BE2C (cell line): ENCODE measurements around the gene ZFYVE21.

Source experiments
- DNase-seq: peaks from one replicate; pipeline ENCODE4 v3.0.0-alpha.2; 2020
- H3K27me3 ChIP-seq: fragments of 250-450 bp; sonication (Bioruptor Pico); 2 replicates; pipeline ENCODE4 v1.5.1; 2020; ENCODE audit warnings: mild to moderate bottlenecking
- H3K36me3 ChIP-seq: fragments of 250-450 bp; sonication (Bioruptor Pico); 2 replicates; pipeline ENCODE4 v1.5.1; 2020; ENCODE audit warnings: mild to moderate bottlenecking
- H3K4me1 ChIP-seq: fragments of 250-450 bp; sonication (Bioruptor Pico); 2 replicates; pipeline ENCODE4 v1.5.1; 2020
- H3K4me3 ChIP-seq: 2 replicates; pipeline ENCODE4 v1.5.1; 2011; ENCODE audit warnings: low read depth, low read length
- H3K9me3 ChIP-seq: fragments of 250-450 bp; sonication (Bioruptor Pico); 2 replicates; pipeline ENCODE4 v1.5.1; 2020
- TF ChIP-seq, protein P1 (sequence below): IDR thresholded peaks from 2 replicates; pipeline ENCODE4 v1.5.1; 2012; ENCODE audit warnings: mild to moderate bottlenecking, low read depth, low read length

ZFYVE21 gene

DNA sequence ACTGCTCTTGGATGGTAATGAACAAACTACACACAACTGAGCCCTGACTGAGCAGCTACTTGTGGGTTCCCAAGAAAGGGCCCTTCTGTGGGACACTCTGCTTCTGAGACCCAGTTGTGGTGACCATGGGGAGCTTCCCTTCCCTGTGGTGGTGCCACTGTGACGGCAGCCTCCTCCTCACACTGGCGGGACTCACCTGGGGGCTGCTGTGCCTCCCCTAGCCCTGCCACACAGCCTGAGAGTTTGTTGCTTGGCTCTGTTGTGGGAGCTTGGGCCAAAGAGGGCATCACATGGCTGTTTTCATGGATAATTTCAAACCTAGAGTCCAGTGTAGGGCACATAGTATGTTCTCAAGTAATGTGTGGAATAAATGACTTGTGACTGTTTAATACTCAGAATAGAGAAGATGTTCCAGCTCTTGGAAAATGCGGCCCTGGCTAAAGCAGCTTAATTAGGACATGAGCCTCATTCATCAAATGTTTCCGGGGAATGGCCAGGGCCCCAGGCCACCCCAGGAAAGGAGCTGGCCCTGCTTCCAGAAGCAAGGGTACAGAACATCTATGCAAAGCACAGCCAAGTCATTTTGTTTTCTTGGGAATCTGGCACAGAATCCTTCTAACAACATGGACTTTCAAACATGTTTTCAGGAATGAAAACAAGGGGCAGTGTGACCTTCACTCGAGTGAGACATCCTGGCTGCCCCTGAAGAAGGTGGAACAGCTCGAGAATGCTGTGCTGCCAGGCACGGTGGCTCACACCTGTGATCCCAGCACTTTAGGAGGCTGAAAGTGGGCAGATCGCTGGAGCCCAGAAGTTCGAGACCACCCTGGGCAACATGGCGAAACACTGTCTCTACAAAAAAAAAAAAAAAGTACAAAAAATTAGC is 21.2 kb downstream of the ZFYVE21 start:
- Histone ChIP-seq H3K36me3 (peaks cover 99% of the 10 kb centered on the region), H3K27me3 (no peaks in the 10 kb centered on the region), H3K4me3 (no peak overlapping the region), H3K9me3 (no peaks in the 10 kb centered on the region), H3K4me1 (no peaks in the 10 kb centered on the region)
- no peak for DNase-seq
- TF ChIP-seq, protein P1, sequence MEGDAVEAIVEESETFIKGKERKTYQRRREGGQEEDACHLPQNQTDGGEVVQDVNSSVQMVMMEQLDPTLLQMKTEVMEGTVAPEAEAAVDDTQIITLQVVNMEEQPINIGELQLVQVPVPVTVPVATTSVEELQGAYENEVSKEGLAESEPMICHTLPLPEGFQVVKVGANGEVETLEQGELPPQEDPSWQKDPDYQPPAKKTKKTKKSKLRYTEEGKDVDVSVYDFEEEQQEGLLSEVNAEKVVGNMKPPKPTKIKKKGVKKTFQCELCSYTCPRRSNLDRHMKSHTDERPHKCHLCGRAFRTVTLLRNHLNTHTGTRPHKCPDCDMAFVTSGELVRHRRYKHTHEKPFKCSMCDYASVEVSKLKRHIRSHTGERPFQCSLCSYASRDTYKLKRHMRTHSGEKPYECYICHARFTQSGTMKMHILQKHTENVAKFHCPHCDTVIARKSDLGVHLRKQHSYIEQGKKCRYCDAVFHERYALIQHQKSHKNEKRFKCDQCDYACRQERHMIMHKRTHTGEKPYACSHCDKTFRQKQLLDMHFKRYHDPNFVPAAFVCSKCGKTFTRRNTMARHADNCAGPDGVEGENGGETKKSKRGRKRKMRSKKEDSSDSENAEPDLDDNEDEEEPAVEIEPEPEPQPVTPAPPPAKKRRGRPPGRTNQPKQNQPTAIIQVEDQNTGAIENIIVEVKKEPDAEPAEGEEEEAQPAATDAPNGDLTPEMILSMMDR, result no peak

DNA sequence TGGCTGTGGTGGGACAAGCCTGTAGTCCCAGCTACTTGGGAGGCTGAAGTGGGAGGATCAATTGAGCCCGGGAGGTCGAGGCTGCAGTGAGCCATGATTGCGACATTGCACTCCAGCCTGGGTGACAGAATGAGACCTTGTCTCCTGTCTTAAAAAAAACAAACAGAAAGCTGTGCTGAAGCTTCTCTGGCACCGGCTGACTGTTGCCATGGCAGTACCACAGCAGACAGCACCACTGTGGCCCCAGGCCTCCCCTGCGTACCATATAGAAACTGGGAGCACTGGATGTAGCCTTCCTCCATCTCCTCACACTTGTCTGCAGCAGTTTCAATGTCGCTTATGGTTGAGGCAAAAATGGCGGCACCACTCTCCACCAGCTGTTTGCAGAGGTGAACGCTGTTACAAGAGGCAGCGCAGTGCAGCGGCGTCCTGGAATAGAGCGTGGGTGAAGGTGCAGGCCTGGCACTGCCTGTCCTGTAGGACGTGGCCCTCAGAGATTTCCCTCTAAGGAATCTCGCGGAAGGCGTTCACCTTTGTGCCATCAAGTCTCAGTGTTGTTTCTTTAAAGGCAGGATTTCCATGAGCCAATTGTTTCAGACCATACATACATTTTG is 21.9 kb downstream of the ZFYVE21 start:
- H3K9me3 ChIP-seq, result no peaks in the 10 kb centered on the region
- DNase-seq, result no peak
- H3K27me3 ChIP-seq, result no peaks in the 10 kb centered on the region
- peaks cover 99% of the 10 kb centered on the region for H3K36me3 ChIP-seq
- H3K4me1 ChIP-seq, result no peaks in the 10 kb centered on the region
- no peak overlapping the region for H3K4me3 ChIP-seq
- TF ChIP-seq, protein P1, result no peak

DNA sequence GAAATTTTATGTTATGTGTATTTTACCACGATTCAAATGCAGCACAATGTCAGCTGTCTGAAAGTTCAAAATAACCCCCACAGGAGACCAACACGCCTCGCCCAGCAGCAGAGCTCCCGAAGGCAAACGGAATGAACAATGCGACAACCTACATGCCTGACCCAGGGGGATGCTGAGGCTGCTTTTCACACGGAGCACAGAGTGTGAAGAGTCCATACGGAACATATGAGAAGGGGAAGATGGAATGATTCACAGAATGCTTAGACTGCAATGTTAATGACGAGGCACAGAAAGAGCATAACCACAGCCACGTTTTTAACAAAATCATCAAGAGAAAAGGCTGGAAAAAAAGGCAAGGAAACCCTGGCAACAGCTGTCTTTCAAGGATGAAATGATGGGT is 22.6 kb downstream of the ZFYVE21 start:
- DNase-seq, result no peak
- Histone ChIP-seq H3K27me3 (no peaks in the 10 kb centered on the region), H3K4me1 (no peaks in the 10 kb centered on the region), H3K36me3 (peaks cover 97% of the 10 kb centered on the region), H3K9me3 (no peaks in the 10 kb centered on the region), H3K4me3 (no peak overlapping the region)
- TF ChIP-seq, protein P1, result no peak

GRCh38 chr14:103738701-103739451 is 23.3 kb downstream of the ZFYVE21 start:
- Histone ChIP-seq H3K9me3 (no peaks in the 10 kb centered on the region), H3K27me3 (no peaks in the 10 kb centered on the region), H3K4me1 (no peaks in the 10 kb centered on the region), H3K36me3 (peaks cover 98% of the 10 kb centered on the region), H3K4me3 (no peak overlapping the region)
- TF ChIP-seq, protein P1, result no peak
- DNase-seq, result no peak

DNA sequence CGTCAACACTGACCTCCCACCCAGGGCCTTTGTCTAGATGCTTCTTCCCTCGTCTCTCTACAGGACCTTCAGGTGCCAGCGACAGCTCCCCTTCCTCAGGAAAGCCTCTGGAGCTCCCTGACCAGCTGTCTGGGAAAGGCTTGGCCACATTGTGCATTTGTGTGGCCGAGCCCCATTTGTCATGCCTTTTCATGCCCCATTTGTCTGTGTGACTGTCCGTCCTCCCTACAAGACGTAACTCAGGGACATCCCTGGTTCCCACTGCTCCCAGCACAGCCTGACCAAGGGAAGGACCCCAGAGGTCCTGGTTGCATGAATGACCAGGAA is 23.8 kb downstream of the ZFYVE21 start:
- DNase-seq, result no peak
- peaks cover 96% of the 10 kb centered on the region for H3K36me3 ChIP-seq
- no peaks in the 10 kb centered on the region for H3K4me1 ChIP-seq
- no peaks in the 10 kb centered on the region for H3K27me3 ChIP-seq
- no peak overlapping the region for H3K4me3 ChIP-seq
- no peaks in the 10 kb centered on the region for H3K9me3 ChIP-seq
- TF ChIP-seq, protein P1, result no peak
